HepG2 (cell line): ENCODE data around the gene PEMT. TPM values are rescaled to one million over a fixed set of nuclear protein-coding genes. Genes with fewer than 3 reads are reported as not detected.

ENCODE experiments used
- ATAC-seq: fragments of 200-7000 bp; cut with Tn5 transposase; 3 replicates; pipeline ENCODE4 v1.9.1; 2020; ENCODE audit warnings: mild to moderate bottlenecking, moderate library complexity
- Bru-seq: library from RNA; stranded (reverse); fragments of 400-500 nt; gene quantifications from one replicate; lab custom pipeline; 2021; lab: Mats Ljungman, UMichigan
- BruChase-seq, 2 experiments: library from RNA; stranded (reverse); fragments of 400-500 nt; gene quantifications; one replicate each; lab custom pipeline; 2021; lab: Mats Ljungman, UMichigan
- BruUV-seq: library from RNA; stranded (reverse); fragments of 400-500 nt; replicated peaks from 2 replicates; lab custom pipeline; 2021; lab: Mats Ljungman, UMichigan
- CTCF ChIA-PET: fragments of 300-600 bp; formaldehyde crosslinking; extraction: SDS; loops from one replicate; lab custom pipeline; 2021; ENCODE audit warnings: low total read pairs, inconsistent platforms, low intra/inter-chr PET ratio; lab: Yijun Ruan, JAX
- POLR2A ChIA-PET: fragments of 350-600 bp; sonication (Branson Sonifier 250); formaldehyde crosslinking; loops from one replicate; lab custom pipeline; 2020; ENCODE audit warnings: antibody characterized with exemption, inconsistent platforms; lab: Yijun Ruan, JAX
- DNase-seq: peaks from one replicate; pipeline ENCODE4 v3.0.0-alpha.2; 2015; ENCODE audit warnings: low spot score
- FAIRE-seq: peaks from 3 replicates; lab custom pipeline; 2011; peaks lifted over from hg19 to GRCh38; lab: Jason Lieb, UNC
- H2AFZ ChIP-seq: one replicate; pipeline ENCODE4 v1.6.1; 2011; ENCODE audit warnings: low read length, inconsistent platforms
- H3K27ac ChIP-seq: fragments of 300-600 bp; 3 replicates; pipeline ENCODE4 v1.8.0; 2011; ENCODE audit warnings: mixed run types, mild to moderate bottlenecking, mixed read lengths, low read length, inconsistent platforms; ENCODE audit not compliant: insufficient read depth; ENCODE audit errors: extremely low read length
- H3K27me3 ChIP-seq, 2 experiments: fragments of 200-600 bp in 1 of 2; 2 replicates in 1 of 2; 3 replicates in 1 of 2; pipeline versions ENCODE4 v1.6.0 to v1.8.0; 2011; ENCODE audit warnings: low read length in 2 of 2, mild to moderate bottlenecking in 2 of 2, moderate library complexity in 2 of 2, inconsistent platforms in 1 of 2; ENCODE audit not compliant: insufficient read depth in 2 of 2, control insufficient read depth in 1 of 2
- H3K36me3 ChIP-seq, 2 experiments: fragments of 200-600 bp in 1 of 2; replicated peaks in 1 of 2; 2 replicates in 1 of 2; 3 replicates in 1 of 2; pipeline versions ENCODE4 v1.5.1 to v1.8.0; 2011; ENCODE audit warnings: low read length in 2 of 2, inconsistent platforms in 1 of 2; ENCODE audit not compliant: insufficient read depth in 2 of 2, control insufficient read depth in 1 of 2
- H3K4me1 ChIP-seq: 2 replicates; pipeline ENCODE4 v1.5.1; 2012; ENCODE audit warnings: low read length, inconsistent platforms; ENCODE audit not compliant: insufficient read depth
- H3K4me2 ChIP-seq: 2 replicates; pipeline ENCODE4 v1.6.0; 2011; ENCODE audit warnings: low read depth, low read length, inconsistent platforms
- H3K4me3 ChIP-seq, 3 experiments: fragments of 200-600 bp in 1 of 3; sonication (generic), shearing (Covaris generic) in 1 of 3; replicated peaks in 1 of 3; 2 replicates each; pipeline ENCODE4 v1.5.1; 2011 to 2016; ENCODE audit warnings: low read length in 3 of 3, inconsistent platforms in 2 of 3, low read depth in 2 of 3, mild to moderate bottlenecking in 2 of 3, control low read depth in 1 of 3, mixed read lengths in 1 of 3; ENCODE audit not compliant: insufficient read depth in 1 of 3
- H3K79me2 ChIP-seq: one replicate; pipeline ENCODE4 v1.6.1; 2011; ENCODE audit warnings: low read length, inconsistent platforms; ENCODE audit not compliant: insufficient read depth
- H3K9ac ChIP-seq: 2 replicates; pipeline ENCODE4 v1.6.0; 2011; ENCODE audit warnings: mild to moderate bottlenecking, low read depth, low read length, inconsistent platforms; ENCODE audit not compliant: insufficient read depth
- H3K9me3 ChIP-seq: 2 replicates; pipeline ENCODE4 v1.5.1; 2012; ENCODE audit warnings: mild to moderate bottlenecking, low read length
- H4K20me1 ChIP-seq: 2 replicates; pipeline ENCODE4 v1.6.0; 2011; ENCODE audit warnings: inconsistent platforms, mild to moderate bottlenecking, low read length, moderate library complexity; ENCODE audit not compliant: insufficient read depth
- ARNT2 ChIP-seq: sonication (generic); formaldehyde crosslinking; IDR thresholded peaks from 2 replicates; pipeline ENCODE4 v1.8.0; 2022; ENCODE audit warnings: mild to moderate bottlenecking, low read depth, missing genetic modification reagents, moderate library complexity
- DBP ChIP-seq: sonication (generic); formaldehyde crosslinking; IDR thresholded peaks from 2 replicates; pipeline ENCODE4 v1.4.0; 2020; ENCODE audit warnings: missing genetic modification reagents; ENCODE audit errors: not compliant biosample characterization
- FOXC1 ChIP-seq: sonication (generic); formaldehyde crosslinking; IDR thresholded peaks from 2 replicates; pipeline ENCODE4 v1.8.0; 2022; ENCODE audit warnings: mild to moderate bottlenecking, missing genetic modification reagents, borderline replicate concordance
- HNRNPH1 ChIP-seq: fragments of 200-400 bp; formaldehyde crosslinking; optimal IDR thresholded peaks from 2 replicates; pipeline ENCODE3; 2017; ENCODE audit warnings: mild to moderate bottlenecking, low read depth, low read length
- SMYD3 ChIP-seq: sonication (generic); formaldehyde crosslinking; IDR thresholded peaks from 2 replicates; pipeline ENCODE4 v1.8.1; 2023; ENCODE audit warnings: mild to moderate bottlenecking, missing genetic modification reagents
- TRIM22 ChIP-seq: fragments of 450-650 bp; IDR thresholded peaks from 2 replicates; pipeline ENCODE4 v1.6.1; 2017
- ZNF687 ChIP-seq: sonication (generic); formaldehyde crosslinking; IDR thresholded peaks from 2 replicates; pipeline ENCODE4 v1.5.1; 2020; ENCODE audit warnings: mild to moderate bottlenecking, missing genetic modification reagents, moderate library complexity
- WGBS: methylation state at CpG from one replicate; pipeline ENCODE4 v1.1.6; 2017; ENCODE audit warnings: low lambda C conversion rate; 5-methylcytosine and 5-hydroxymethylcytosine counted together
- in situ Hi-C: cut with HindIII; loops from 2 replicates; pipeline ENCODE4 v1.10.0; 2017; ENCODE audit warnings: low pct_unique_long_range_greater_than_20kb; ENCODE audit not compliant: extremely low pct_ligation_motif_present
- intact Hi-C: fragments of 100-400 bp; cut with micrococcal nuclease; formaldehyde crosslinking; loops from one replicate; pipeline ENCODE4 v1.10.0; 2022; ENCODE audit not compliant: unreplicated experiment
- long read RNA-seq, 2 experiments: library from RNA in 1 of 2; library from polyadenylated mRNA in 1 of 2; stranded (forward) in 1 of 2; unstranded in 1 of 2; transcript quantifications; one replicate each; pipeline ENCODE4 v2.0.0, GENCODE V29; 2019 to 2022
- polyA minus RNA-seq, 3 experiments: library from RNA; depleted of rRNA, polyadenylated mRNA; stranded (reverse); fragments of >200 nt; gene quantifications; 2 replicates each; pipeline ENCODE4 v1.2.3, GENCODE V29; 2011; ENCODE audit warnings: low replicate concordance in 1 of 3
- polyA plus RNA-seq, 8 experiments: library from polyadenylated mRNA; depleted of rRNA in 3 of 8; stranded (reverse) in 7 of 8; unstranded in 1 of 8; fragments of >200 nt; fragmentation: Illumina TruSeq in 4 of 8; extraction: Trizol in 4 of 8; gene quantifications; 2 replicates each; pipeline versions ENCODE4 v1.2.1 to v1.2.3, GENCODE V29; 2011 to 2016; ENCODE audit warnings: low read depth in 4 of 8, missing spikeins in 1 of 8, mixed read lengths in 1 of 8; ENCODE audit not compliant: insufficient read depth in 1 of 8
- total RNA-seq, 5 experiments: library from RNA; depleted of rRNA; stranded (reverse); fragments of >200 nt; fragmentation: Illumina TruSeq; extraction: Trizol; gene quantifications; 2 replicates each; pipeline ENCODE4 v1.2.3, GENCODE V29; 2016; ENCODE audit warnings: low read depth in 1 of 5

PEMT gene
- total RNA-seq (2016; rRNA removed; fragmentation: Illumina TruSeq; extraction: Trizol) = 16.4 and 31.7 TPM in 2 replicates
- 38.2 and 45.8 TPM in 2 replicates for total RNA-seq (2016; cell fraction: cytosol; rRNA removed; fragmentation: Illumina TruSeq; extraction: Trizol; ENCODE audit: low read depth)
- 16.3 and 32.5 TPM in 2 replicates for total RNA-seq (2016; cell fraction: insoluble cytoplasmic fraction; rRNA removed; fragmentation: Illumina TruSeq; extraction: Trizol)
- 31.0 and 42.8 TPM in 2 replicates for total RNA-seq (2016; cell fraction: membrane; rRNA removed; fragmentation: Illumina TruSeq; extraction: Trizol)
- 15.8 and 21.7 TPM in 2 replicates for total RNA-seq (2016; cell fraction: nucleus; rRNA removed; fragmentation: Illumina TruSeq; extraction: Trizol)
- 43.6 and 61.4 TPM in 2 replicates for polyA plus RNA-seq (2011; rRNA removed)
- polyA plus RNA-seq (2011; cell fraction: cytosol; rRNA removed) = 54.3 and 73.8 TPM in 2 replicates
- polyA plus RNA-seq (2011; cell fraction: nucleus; rRNA removed) = 36.9 and 41.0 TPM in 2 replicates
- 38.0 and 42.3 TPM in 2 replicates for polyA plus RNA-seq (2012)
- polyA plus RNA-seq (2016; cell fraction: cytosol; fragmentation: Illumina TruSeq; extraction: Trizol; ENCODE audit: low read depth) = 46.1 and 58.0 TPM in 2 replicates
- polyA plus RNA-seq (2016; cell fraction: insoluble cytoplasmic fraction; fragmentation: Illumina TruSeq; extraction: Trizol; ENCODE audit: low read depth) = 24.1 and 25.5 TPM in 2 replicates
- polyA plus RNA-seq (2016; cell fraction: membrane; fragmentation: Illumina TruSeq; extraction: Trizol; ENCODE audit: low read depth) = 38.1 and 45.2 TPM in 2 replicates
- polyA plus RNA-seq (2016; cell fraction: nucleus; fragmentation: Illumina TruSeq; extraction: Trizol; ENCODE audit: insufficient read depth, low read depth) = 39.8 and 40.0 TPM in 2 replicates
- polyA minus RNA-seq (2011; rRNA and poly(A)+ RNA removed; ENCODE audit: low replicate concordance) = 51.2 and 54.0 TPM in 2 replicates
- 20.3 and 22.0 TPM in 2 replicates for polyA minus RNA-seq (2011; cell fraction: cytosol; rRNA and poly(A)+ RNA removed)
- 6.6 and 8.5 TPM in 2 replicates for polyA minus RNA-seq (2011; cell fraction: nucleus; rRNA and poly(A)+ RNA removed)
- percentile 50 among the genes with signal in this experiment for Bru-seq, nascent RNA
- percentile 45 among the genes with signal in this experiment for BruChase-seq, experiment 1, labeled RNA remaining after a 6-hour chase
- BruChase-seq, experiment 2, labeled RNA remaining after a 2-hour chase = percentile 56 among the genes with signal in this experiment
- long read RNA-seq, experiment 1, transcript PEMT-201 (7 exons, 1,013 nt) = major isoform, 67 of 96 reads
- long read RNA-seq, experiment 1, transcript PEMT-204 (7 exons, 1,008 nt) = minor isoform, 7 of 96 reads
- long read RNA-seq, experiment 1, partial matches to known transcripts = 3 of 96 reads
- long read RNA-seq, experiment 1, other reads (novel, unspliced or antisense) = 19 of 96 reads
- long read RNA-seq, experiment 2, transcript PEMT-201 (7 exons, 1,013 nt) = major isoform, 63 of 92 reads
- long read RNA-seq, experiment 2, partial matches to known transcripts = 7 of 92 reads
- long read RNA-seq, experiment 2, other reads (novel, unspliced or antisense) = 20 of 92 reads

- FAIRE-seq = peak; percentile 73
- peak within 1 kb of the TSS; percentile 76 to 94 (median 94) for H3K4me3 ChIP-seq
- peak; percentile 97 for DNase-seq
- H3K9me3 ChIP-seq = no peaks in the 10 kb centered on the region
- BruUV-seq = no TSS peak
- H3K9ac ChIP-seq = peak within 1 kb of the TSS; percentile 76
- in situ Hi-C loops (no loop called here), intact Hi-C loops (no loop called here)
- H3K36me3 ChIP-seq = no peaks in the 10 kb centered on the region
- POLR2A ChIA-PET = interaction anchor here (0.9 to 4.3 kb wide), 16 partner anchors 10 to 246 kb away, joined by 3 to 49 read pairs (median 4); partner anchors contain the start of genes RASD1 and SREBF1
- H3K27ac ChIP-seq = peak within 1 kb of the TSS; percentile 89
- peaks cover 10% of the 10 kb centered on the region for H3K79me2 ChIP-seq
- H4K20me1 ChIP-seq = no peaks in the 10 kb centered on the region
- H2AFZ ChIP-seq = no peak within 1 kb of the TSS
- H3K4me2 ChIP-seq = peak within 1 kb of the TSS; percentile 95
- peaks cover 26% of the 10 kb centered on the region for H3K4me1 ChIP-seq
- 0% methylated on average over 16 of the region's 86 CpGs for WGBS
- no peaks in the 10 kb centered on the region; a peak in 1 of 5 replicates for H3K27me3 ChIP-seq
- CTCF ChIA-PET = no interaction called here
- peak; percentile 96 for ATAC-seq
- TF ChIP-seq ZNF687 = peak; percentile 87
- peak; percentile 78; the same call in 1 of the 2 replicates for TF ChIP-seq FOXC1 (CRISPR knock-in tag)
- no peak for TF ChIP-seq HNRNPH1
- TF ChIP-seq TRIM22 = no peak
- TF ChIP-seq DBP (CRISPR knock-in tag) = no peak
- peak; percentile 56; the same call in 1 of the 2 replicates for TF ChIP-seq ARNT2
- peak; percentile 19; the same call in 1 of the 2 replicates for TF ChIP-seq SMYD3 (CRISPR knock-in tag)
These were observed at the start of gene PEMT for GRCh38 chr17:17591355-17592298. PEMT (minus strand) TSS chr17:17591708; CDS start chr17:17591626, 82 bp downstream.
